Neural cell (in vitro differentiated cells): Measurements from ENCODE around the gene LMO3.

Experiments
- EP300 ChIP-seq: fragments of 450-650 bp; conservative IDR thresholded peaks from 2 replicates; pipeline ENCODE4 v1.6.1; 2014; ENCODE audit warnings: antibody characterized with exemption, mild to moderate bottlenecking, moderate library complexity; ENCODE audit not compliant: poor library complexity, severe bottlenecking
- EZH2 ChIP-seq: fragments of 200-600, 300-800 bp; shearing (Covaris generic), sonication (generic); IDR thresholded peaks from 2 replicates; pipeline ENCODE4 v1.6.1; 2014; ENCODE audit warnings: antibody characterized with exemption, low read length, borderline replicate concordance, mild to moderate bottlenecking; ENCODE audit not compliant: insufficient read depth, poor library complexity, severe bottlenecking
- POLR2AphosphoS5 ChIP-seq: IDR thresholded peaks from 2 replicates; pipeline ENCODE4 v1.6.1; 2012
- RAD21 ChIP-seq: fragments of 450-650 bp; conservative IDR thresholded peaks from 2 replicates; pipeline ENCODE4 v1.6.1; 2014; ENCODE audit warnings: antibody characterized with exemption, mild to moderate bottlenecking, moderate library complexity
- TAF1 ChIP-seq: IDR thresholded peaks from 2 replicates; pipeline ENCODE4 v1.6.1; 2012; ENCODE audit warnings: low read depth
- TF ChIP-seq, protein P1 (sequence below): fragments of 450-650 bp; IDR thresholded peaks from 2 replicates; pipeline ENCODE4 v1.5.1; 2014; ENCODE audit warnings: antibody characterized with exemption, mild to moderate bottlenecking, moderate library complexity; ENCODE audit not compliant: poor library complexity, severe bottlenecking
- TF ChIP-seq, protein P2 (sequence below): IDR thresholded peaks from 2 replicates; pipeline ENCODE4 v1.6.1; 2012; ENCODE audit warnings: borderline replicate concordance

- TF ChIP-seq, protein P1, sequence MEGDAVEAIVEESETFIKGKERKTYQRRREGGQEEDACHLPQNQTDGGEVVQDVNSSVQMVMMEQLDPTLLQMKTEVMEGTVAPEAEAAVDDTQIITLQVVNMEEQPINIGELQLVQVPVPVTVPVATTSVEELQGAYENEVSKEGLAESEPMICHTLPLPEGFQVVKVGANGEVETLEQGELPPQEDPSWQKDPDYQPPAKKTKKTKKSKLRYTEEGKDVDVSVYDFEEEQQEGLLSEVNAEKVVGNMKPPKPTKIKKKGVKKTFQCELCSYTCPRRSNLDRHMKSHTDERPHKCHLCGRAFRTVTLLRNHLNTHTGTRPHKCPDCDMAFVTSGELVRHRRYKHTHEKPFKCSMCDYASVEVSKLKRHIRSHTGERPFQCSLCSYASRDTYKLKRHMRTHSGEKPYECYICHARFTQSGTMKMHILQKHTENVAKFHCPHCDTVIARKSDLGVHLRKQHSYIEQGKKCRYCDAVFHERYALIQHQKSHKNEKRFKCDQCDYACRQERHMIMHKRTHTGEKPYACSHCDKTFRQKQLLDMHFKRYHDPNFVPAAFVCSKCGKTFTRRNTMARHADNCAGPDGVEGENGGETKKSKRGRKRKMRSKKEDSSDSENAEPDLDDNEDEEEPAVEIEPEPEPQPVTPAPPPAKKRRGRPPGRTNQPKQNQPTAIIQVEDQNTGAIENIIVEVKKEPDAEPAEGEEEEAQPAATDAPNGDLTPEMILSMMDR: no peak
- TF ChIP-seq EZH2 (no peak), RAD21 (no peak), POLR2AphosphoS5 (no peak), TAF1 (no peak), EP300 (no peak)
- TF ChIP-seq, protein P2, sequence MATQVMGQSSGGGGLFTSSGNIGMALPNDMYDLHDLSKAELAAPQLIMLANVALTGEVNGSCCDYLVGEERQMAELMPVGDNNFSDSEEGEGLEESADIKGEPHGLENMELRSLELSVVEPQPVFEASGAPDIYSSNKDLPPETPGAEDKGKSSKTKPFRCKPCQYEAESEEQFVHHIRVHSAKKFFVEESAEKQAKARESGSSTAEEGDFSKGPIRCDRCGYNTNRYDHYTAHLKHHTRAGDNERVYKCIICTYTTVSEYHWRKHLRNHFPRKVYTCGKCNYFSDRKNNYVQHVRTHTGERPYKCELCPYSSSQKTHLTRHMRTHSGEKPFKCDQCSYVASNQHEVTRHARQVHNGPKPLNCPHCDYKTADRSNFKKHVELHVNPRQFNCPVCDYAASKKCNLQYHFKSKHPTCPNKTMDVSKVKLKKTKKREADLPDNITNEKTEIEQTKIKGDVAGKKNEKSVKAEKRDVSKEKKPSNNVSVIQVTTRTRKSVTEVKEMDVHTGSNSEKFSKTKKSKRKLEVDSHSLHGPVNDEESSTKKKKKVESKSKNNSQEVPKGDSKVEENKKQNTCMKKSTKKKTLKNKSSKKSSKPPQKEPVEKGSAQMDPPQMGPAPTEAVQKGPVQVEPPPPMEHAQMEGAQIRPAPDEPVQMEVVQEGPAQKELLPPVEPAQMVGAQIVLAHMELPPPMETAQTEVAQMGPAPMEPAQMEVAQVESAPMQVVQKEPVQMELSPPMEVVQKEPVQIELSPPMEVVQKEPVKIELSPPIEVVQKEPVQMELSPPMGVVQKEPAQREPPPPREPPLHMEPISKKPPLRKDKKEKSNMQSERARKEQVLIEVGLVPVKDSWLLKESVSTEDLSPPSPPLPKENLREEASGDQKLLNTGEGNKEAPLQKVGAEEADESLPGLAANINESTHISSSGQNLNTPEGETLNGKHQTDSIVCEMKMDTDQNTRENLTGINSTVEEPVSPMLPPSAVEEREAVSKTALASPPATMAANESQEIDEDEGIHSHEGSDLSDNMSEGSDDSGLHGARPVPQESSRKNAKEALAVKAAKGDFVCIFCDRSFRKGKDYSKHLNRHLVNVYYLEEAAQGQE: no peak
Observed at GRCh38 chr12:16520328-16520727, 85.6 kb downstream of the LMO3 start.
